ENCODE results near the gene FANCE. TPM values are rescaled to one million over a fixed set of nuclear protein-coding genes. Genes with fewer than 3 reads are reported as not detected.
A peak's percentile ranks its signal among the peaks of the same experiment; 100 is the strongest.

FANCE gene
- total and polyA plus RNA-seq, 9 of the 15 experiments (the other 6 are each of a cell fraction or from before 2014, with no cell fraction given): 5.7 to 30.2 (median 17.0) TPM

DNA sequence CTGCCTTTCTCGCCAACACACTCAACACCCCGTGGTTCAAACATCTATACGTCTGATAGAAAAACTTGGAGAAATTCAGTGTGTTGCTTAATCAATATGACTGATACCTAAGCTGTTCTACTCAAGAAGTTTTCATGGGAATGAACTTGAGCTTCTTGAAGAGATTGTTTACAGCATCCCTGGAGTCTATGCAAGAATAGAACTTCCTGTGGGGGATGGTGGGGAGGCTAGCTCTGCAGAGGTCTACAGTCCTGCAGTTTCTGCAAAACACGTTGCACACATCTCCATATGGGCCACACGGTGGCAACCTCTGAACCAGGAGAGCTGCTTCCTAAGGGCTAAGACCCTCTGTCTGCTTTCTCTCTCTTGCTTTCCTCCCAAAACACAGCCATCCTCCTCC is 32.7 kb upstream of the FANCE start (continued):
- TF ChIP-seq RAD21 (CRISPR knock-in tag; conservative IDR thresholded peaks at IDR 0.05 in 1 of 2, IDR thresholded peaks at IDR 0.05 in 1 of 2): peak in 1 of 2 experiments; percentile 49; a peak in 2 of 4 replicates
- TF ChIP-seq ETV6 (IDR thresholded peaks at IDR 0.05; ENCODE audit: borderline replicate concordance in 1 of 2, low read depth in 2 of 2, low read length in 1 of 2): no peak
- TF ChIP-seq ETV6 (CRISPR knock-in tag; IDR thresholded peaks at IDR 0.05; ENCODE audit: borderline replicate concordance): no peak
- TF ChIP-seq, protein P1, sequence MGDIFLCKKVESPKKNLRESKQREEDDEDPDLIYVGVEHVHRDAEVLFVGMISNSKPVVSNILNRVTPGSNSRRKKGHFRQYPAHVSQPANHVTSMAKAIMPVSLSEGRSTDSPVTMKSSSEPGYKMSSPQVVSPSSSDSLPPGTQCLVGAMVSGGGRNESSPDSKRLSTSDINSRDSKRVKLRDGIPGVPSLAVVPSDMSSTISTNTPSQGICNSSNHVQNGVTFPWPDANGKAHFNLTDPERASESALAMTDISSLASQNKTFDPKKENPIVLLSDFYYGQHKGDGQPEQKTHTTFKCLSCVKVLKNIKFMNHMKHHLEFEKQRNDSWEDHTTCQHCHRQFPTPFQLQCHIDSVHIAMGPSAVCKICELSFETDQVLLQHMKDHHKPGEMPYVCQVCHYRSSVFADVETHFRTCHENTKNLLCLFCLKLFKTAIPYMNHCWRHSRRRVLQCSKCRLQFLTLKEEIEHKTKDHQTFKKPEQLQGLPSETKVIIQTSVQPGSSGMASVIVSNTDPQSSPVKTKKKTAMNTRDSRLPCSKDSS (IDR thresholded peaks at IDR 0.05; ENCODE audit: low read depth, partially characterized antibody): no peak
- no peak for TF ChIP-seq HSF4 (CRISPR knock-in tag; IDR thresholded peaks at IDR 0.05; ENCODE audit: borderline replicate concordance)
- no peak for TF ChIP-seq HNRNPLL (IDR thresholded peaks at IDR 0.05; ENCODE audit: low read depth, low read length, poor library complexity, severe bottlenecking)
- no peak for TF ChIP-seq TCF7 (IDR thresholded peaks at IDR 0.05; ENCODE audit: borderline replicate concordance)
- no peak for TF ChIP-seq HNRNPK (IDR thresholded peaks at IDR 0.05; ENCODE audit: low read depth, low read length, poor library complexity, severe bottlenecking)
- TF ChIP-seq, protein P2, sequence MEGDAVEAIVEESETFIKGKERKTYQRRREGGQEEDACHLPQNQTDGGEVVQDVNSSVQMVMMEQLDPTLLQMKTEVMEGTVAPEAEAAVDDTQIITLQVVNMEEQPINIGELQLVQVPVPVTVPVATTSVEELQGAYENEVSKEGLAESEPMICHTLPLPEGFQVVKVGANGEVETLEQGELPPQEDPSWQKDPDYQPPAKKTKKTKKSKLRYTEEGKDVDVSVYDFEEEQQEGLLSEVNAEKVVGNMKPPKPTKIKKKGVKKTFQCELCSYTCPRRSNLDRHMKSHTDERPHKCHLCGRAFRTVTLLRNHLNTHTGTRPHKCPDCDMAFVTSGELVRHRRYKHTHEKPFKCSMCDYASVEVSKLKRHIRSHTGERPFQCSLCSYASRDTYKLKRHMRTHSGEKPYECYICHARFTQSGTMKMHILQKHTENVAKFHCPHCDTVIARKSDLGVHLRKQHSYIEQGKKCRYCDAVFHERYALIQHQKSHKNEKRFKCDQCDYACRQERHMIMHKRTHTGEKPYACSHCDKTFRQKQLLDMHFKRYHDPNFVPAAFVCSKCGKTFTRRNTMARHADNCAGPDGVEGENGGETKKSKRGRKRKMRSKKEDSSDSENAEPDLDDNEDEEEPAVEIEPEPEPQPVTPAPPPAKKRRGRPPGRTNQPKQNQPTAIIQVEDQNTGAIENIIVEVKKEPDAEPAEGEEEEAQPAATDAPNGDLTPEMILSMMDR (IDR thresholded peaks at IDR 0.05 in 2 of 3, conservative IDR thresholded peaks at IDR 0.05 in 1 of 3; ENCODE audit: insufficient read depth in 2 of 3, low read depth in 1 of 3, low read length in 3 of 3): peak; percentile 44 to 50 (median 44); a peak in 5 of 6 replicates
- TF ChIP-seq NFATC3 (IDR thresholded peaks at IDR 0.05): no peak
- TF ChIP-seq RBFOX2 (IDR thresholded peaks at IDR 0.05; ENCODE audit: low read depth, low read length): no peak
- TF ChIP-seq ZNF695 (CRISPR knock-in tag; IDR thresholded peaks at IDR 0.05): no peak
- TF ChIP-seq, protein P3, sequence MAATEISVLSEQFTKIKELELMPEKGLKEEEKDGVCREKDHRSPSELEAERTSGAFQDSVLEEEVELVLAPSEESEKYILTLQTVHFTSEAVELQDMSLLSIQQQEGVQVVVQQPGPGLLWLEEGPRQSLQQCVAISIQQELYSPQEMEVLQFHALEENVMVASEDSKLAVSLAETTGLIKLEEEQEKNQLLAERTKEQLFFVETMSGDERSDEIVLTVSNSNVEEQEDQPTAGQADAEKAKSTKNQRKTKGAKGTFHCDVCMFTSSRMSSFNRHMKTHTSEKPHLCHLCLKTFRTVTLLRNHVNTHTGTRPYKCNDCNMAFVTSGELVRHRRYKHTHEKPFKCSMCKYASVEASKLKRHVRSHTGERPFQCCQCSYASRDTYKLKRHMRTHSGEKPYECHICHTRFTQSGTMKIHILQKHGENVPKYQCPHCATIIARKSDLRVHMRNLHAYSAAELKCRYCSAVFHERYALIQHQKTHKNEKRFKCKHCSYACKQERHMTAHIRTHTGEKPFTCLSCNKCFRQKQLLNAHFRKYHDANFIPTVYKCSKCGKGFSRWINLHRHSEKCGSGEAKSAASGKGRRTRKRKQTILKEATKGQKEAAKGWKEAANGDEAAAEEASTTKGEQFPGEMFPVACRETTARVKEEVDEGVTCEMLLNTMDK (IDR thresholded peaks at IDR 0.05; ENCODE audit: borderline replicate concordance, insufficient read depth, low read depth, low read length, poor library complexity, severe bottlenecking): no peak
